Activated CD8-positive, alpha-beta memory T cell treated with anti-CD3 and anti-CD28 coated beads for 1 hour (primary cell): Measurements from ENCODE around the gene GUCA2A.
"Not testable (repeated sequence)": the region's sequence is repeated elsewhere in the genome, so short reads cannot be mapped to it uniquely, and the experiment has no call there.

ENCODE experiments used
- DNase-seq, 2 donors: peaks; one replicate each; pipeline ENCODE4 v3.0.0-alpha.2; 2020; ENCODE audit warnings: low read depth in 1 of 2; ENCODE audit errors: extremely low read depth in 1 of 2

The GUCA2A gene

GRCh38 chr1:42164551-42165420 lies at the start of gene GUCA2A:
GUCA2A (minus strand) TSS chr1:42164745; CDS start chr1:42164712, 33 bp downstream.
- DNase-seq, result no peak

GRCh38 chr1:42211224-42211623 lies 46.7 kb upstream of the GUCA2A start:
- no peak for DNase-seq

- DNase-seq, result no peak
Measured at GRCh38 chr1:42210421-42211133, 46.0 kb upstream of the GUCA2A start.

- no peak for DNase-seq
Measured at GRCh38 chr1:42209526-42210251, 45.1 kb upstream of the GUCA2A start.

GRCh38 chr1:42206930-42207329 lies 42.4 kb upstream of the GUCA2A start:
- DNase-seq, result not testable (repeated sequence)

- DNase-seq, result no peak
Measured at GRCh38 chr1:42206164-42206563, 41.6 kb upstream of the GUCA2A start.

- no peak for DNase-seq
Measured at GRCh38 chr1:42201986-42202385, 37.4 kb upstream of the GUCA2A start.

GRCh38 chr1:42198251-42198650 lies 33.7 kb upstream of the GUCA2A start:
- DNase-seq, result no peak

GRCh38 chr1:42195841-42196240 lies 31.3 kb upstream of the GUCA2A start:
- no peak for DNase-seq

GRCh38 chr1:42192106-42192505 lies 27.6 kb upstream of the GUCA2A start:
- no peak for DNase-seq

- DNase-seq, result no peak
Measured at GRCh38 chr1:42191319-42191718, 26.8 kb upstream of the GUCA2A start.

- DNase-seq, result no peak
Measured at GRCh38 chr1:42189931-42190853, 25.6 kb upstream of the GUCA2A start.

GRCh38 chr1:42186152-42186551 lies 21.6 kb upstream of the GUCA2A start:
- DNase-seq, result no peak

GRCh38 chr1:42184616-42185015 lies 20.1 kb upstream of the GUCA2A start:
- no peak for DNase-seq

GRCh38 chr1:42183957-42184268 lies 19.4 kb upstream of the GUCA2A start:
- DNase-seq, result no peak

- DNase-seq, result no peak
Measured at GRCh38 chr1:42183210-42183956, 18.8 kb upstream of the GUCA2A start.

- DNase-seq, result no peak
Measured at GRCh38 chr1:42181687-42182086, 17.1 kb upstream of the GUCA2A start.

GRCh38 chr1:42179900-42180329 lies 15.4 kb upstream of the GUCA2A start:
- no peak for DNase-seq

- DNase-seq, result no peak
Measured at GRCh38 chr1:42179275-42179674, 14.7 kb upstream of the GUCA2A start.

- no peak for DNase-seq
Measured at GRCh38 chr1:42178249-42178648, 13.7 kb upstream of the GUCA2A start.
